Measurements from ENCODE around the gene C19orf53. TPM values are rescaled to one million over a fixed set of nuclear protein-coding genes. Genes with fewer than 3 reads are reported as not detected.
A peak's percentile ranks its signal among the peaks of the same experiment; 100 is the strongest.

Gene C19orf53
- total and polyA plus RNA-seq, 9 of the 15 experiments (the other 6 are each of a cell fraction or from before 2014, with no cell fraction given): 98.5 to 441 (median 164) TPM

GRCh38 chr19:13774217-13775191 is at the start of gene C19orf53 (continued):
- TF ChIP-seq MLLT1 (IDR thresholded peaks at IDR 0.05) (no peak), ZMIZ1 (IDR thresholded peaks at IDR 0.05; ENCODE audit: low read depth in 2 of 2, low read length in 2 of 2) (peak in 1 of 2 experiments; percentile 52; a peak in 1 of 4 replicates), DNMT1 (IDR thresholded peaks at IDR 0.05) (peak; percentile 91; the same call in 1 of the 2 replicates), ILF3 (IDR thresholded peaks at IDR 0.05; ENCODE audit: borderline replicate concordance) (0 out of 2 replicates have a peak, but pooled peaks have one; percentile 70), SOX6 (IDR thresholded peaks at IDR 0.05) (peak; percentile 35), JUN (IDR thresholded peaks at IDR 0.05; ENCODE audit: borderline replicate concordance, low read depth, low read length) (peak; percentile 77; the same call in 1 of the 2 replicates), JUN (CRISPR knock-in tag; IDR thresholded peaks at IDR 0.05; ENCODE audit: borderline replicate concordance) (no peak), ZNF3 (CRISPR knock-in tag; IDR thresholded peaks at IDR 0.05) (no peak), ZNF239 (CRISPR knock-in tag; IDR thresholded peaks at IDR 0.05) (no peak; the same call in 1 of the 2 replicates), ID3 (CRISPR knock-in tag; IDR thresholded peaks at IDR 0.05) (no peak), ID3 (tag; IDR thresholded peaks at IDR 0.05) (peak; percentile 44; the same call in 1 of the 2 replicates), SMARCE1 (IDR thresholded peaks at IDR 0.05) (peak; percentile 45; the same call in 1 of the 2 replicates), TEAD4 (IDR thresholded peaks at IDR 0.05; ENCODE audit: low read length) (no peak), TEAD4 (CRISPR knock-in tag; IDR thresholded peaks at IDR 0.05; ENCODE audit: borderline replicate concordance) (0 out of 2 replicates have a peak, but pooled peaks have one; percentile 30), SPI1 (IDR thresholded peaks at IDR 0.05; ENCODE audit: borderline replicate concordance, low read depth, low read length) (0 out of 2 replicates have a peak, but pooled peaks have one; percentile 35), SAP30 (IDR thresholded peaks at IDR 0.05; ENCODE audit: borderline replicate concordance, insufficient read depth, low read depth, low read length, poor library complexity, severe bottlenecking) (peak; percentile 69), FOXJ2 (tag; IDR thresholded peaks at IDR 0.05) (0 out of 2 replicates have a peak, but pooled peaks have one; percentile 11), ETV1 (tag; conservative IDR thresholded peaks at IDR 0.05; ENCODE audit: low read depth) (peak; percentile 89), ETV5 (CRISPR knock-in tag; IDR thresholded peaks at IDR 0.05; ENCODE audit: low read depth) (peak; percentile 77)

Data from K562 (cell line).